Right lobe of liver (tissue), 6 donors: ENCODE results near the gene KCNIP3. TPM values are rescaled to one million over a fixed set of nuclear protein-coding genes. Genes with fewer than 3 reads are reported as not detected.

Experiments used
- ATAC-seq, 4 donors: fragments of 200-7000 bp; cut with Tn5 transposase; one replicate each; pipeline ENCODE4 v1.9.1; 2020; ENCODE audit warnings: mild to moderate bottlenecking in 4 of 4, moderate library complexity in 4 of 4
- DNase-seq, 3 donors: peaks; one replicate each; pipeline ENCODE4 v3.0.0-alpha.2; 2020
- H3K27ac ChIP-seq, 3 donors: fragments of 200-600 bp; one replicate each; pipeline ENCODE4 v1.8.0; 2022
- H3K27me3 ChIP-seq, 2 donors: fragments of 200-600 bp; one replicate each; pipeline ENCODE4 v1.8.0; 2022
- H3K36me3 ChIP-seq, 4 donors: fragments of 200-600 bp; sonication (generic) in 1 of 4; one replicate each; pipeline versions ENCODE4 v1.5.1 to v1.8.0; 2017 to 2022; ENCODE audit warnings: control low read depth in 1 of 4
- H3K4me1 ChIP-seq, 4 donors: fragments of 200-600 bp; sonication (generic) in 1 of 4; one replicate each; pipeline versions ENCODE4 v1.5.1 to v1.8.0; 2017 to 2022; ENCODE audit warnings: control low read depth in 1 of 4
- H3K4me3 ChIP-seq, 3 donors: fragments of 200-600 bp; one replicate each; pipeline ENCODE4 v1.8.0; 2022
- H3K9me3 ChIP-seq, 4 donors: fragments of 200-600 bp; sonication (generic) in 1 of 4; one replicate each; pipeline versions ENCODE4 v1.5.1 to v1.8.0; 2017 to 2022; ENCODE audit warnings: control low read depth in 1 of 4
- CTCF ChIP-seq, 4 donors: fragments of 200-600 bp in 3 of 4; fragments of 450-650 bp in 1 of 4; IDR thresholded peaks; one replicate each; pipeline versions ENCODE4 v1.5.1 to v1.8.0; 2016 to 2022; ENCODE audit warnings: antibody characterized with exemption in 4 of 4, mild to moderate bottlenecking in 2 of 4
- POLR2A ChIP-seq: fragments of 450-650 bp; IDR thresholded peaks from one replicate; pipeline ENCODE4 v1.6.1; 2017; ENCODE audit warnings: antibody characterized with exemption, mild to moderate bottlenecking
- WGBS: methylation state at CpG from one replicate; pipeline ENCODE4 v1.1.6; 2018; ENCODE audit warnings: low coverage, low lambda C conversion rate; ENCODE audit not compliant: insufficient coverage; ENCODE audit errors: missing lambda C conversion rate; 5-methylcytosine and 5-hydroxymethylcytosine counted together
- intact Hi-C, 2 donors: fragments of 100-400 bp; cut with DNase I; formaldehyde crosslinking; loops; one replicate each; pipeline versions ENCODE4 v1.11.2 to v1.14.1; 2022
- total RNA-seq, 6 experiments: library from RNA; depleted of rRNA in 2 of 6; stranded (reverse); fragments of >200 nt in 2 of 6; fragmentation: NEBNext Ultra II Directional in 3 of 6; extraction: Animal tissue kit (Norgen Biotek cat#: 25700) in 3 of 6; gene quantifications; one replicate each; pipeline versions ENCODE4 v1.1.0 to v1.2.4, GENCODE V29; 2016 to 2023
- donor health status: DM: no; HTN: yes; CAD: no.
- donor health status: DM: no; HTN: no; CAD: no.
- donor health status: DM: no; HTN: no; CAD: no.
- donor health status: DM: no; HTN: yes; CAD: no.
- donor health status: DM: no; HTN: yes; CAD: no.

The KCNIP3 gene
- total RNA-seq, 6 experiments from 2014 or later: 0.46 to 3.3 (median 1.2) TPM

DNA sequence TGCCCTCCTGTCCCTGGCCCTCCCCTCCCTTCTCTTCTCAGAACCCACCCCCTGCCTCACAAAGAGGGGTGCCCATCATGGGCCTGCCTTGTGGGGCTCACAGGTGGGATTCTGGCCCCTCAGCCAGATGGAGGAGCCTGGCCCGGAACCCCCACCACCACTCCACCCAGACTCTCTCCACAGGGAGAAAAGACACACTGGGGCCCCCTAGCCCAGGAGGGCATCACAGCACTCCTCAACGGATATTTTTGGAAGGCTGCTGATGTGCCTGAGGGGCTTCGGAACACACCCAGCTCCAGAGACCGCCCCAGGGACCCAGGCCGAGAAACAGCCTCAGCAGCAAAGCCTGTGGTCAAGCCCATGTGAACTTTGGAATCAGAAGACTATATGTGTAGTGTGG is 9.9 kb downstream of the KCNIP3 start:
- Histone ChIP-seq H3K9me3 (no peaks in the 10 kb centered on the region), H3K27me3 (no peaks in the 10 kb centered on the region), H3K4me1 (peaks cover 0 to 18% (median 8%) of the 10 kb centered on the region in 4 donors), H3K4me3 (no peak overlapping the region), H3K27ac (no peak overlapping the region), H3K36me3 (no peaks in the 10 kb centered on the region)
- ATAC-seq: no peak
- no peak for TF ChIP-seq CTCF (IDR thresholded peaks at IDR 0.05)
- TF ChIP-seq POLR2A: no peak
- intact Hi-C loops: no loop called here
- WGBS: no CpG with 5 or more reads among the region's 5 CpGs
- no peak for DNase-seq

- Histone ChIP-seq H3K4me3 (no peak overlapping the region), H3K4me1 (peaks cover 0 to 18% (median 8%) of the 10 kb centered on the region in 4 donors), H3K9me3 (no peaks in the 10 kb centered on the region), H3K27ac (no peak overlapping the region), H3K36me3 (no peaks in the 10 kb centered on the region), H3K27me3 (no peaks in the 10 kb centered on the region)
- TF ChIP-seq POLR2A: no peak
- no peak for TF ChIP-seq CTCF (IDR thresholded peaks at IDR 0.05)
- WGBS: 64% methylated on average over 5 of the region's 8 CpGs
- no peak for DNase-seq
- ATAC-seq: no peak
- intact Hi-C loops: no loop called here
These were observed 10.7 kb downstream of the KCNIP3 start for GRCh38 chr2:95307878-95308277.

DNA sequence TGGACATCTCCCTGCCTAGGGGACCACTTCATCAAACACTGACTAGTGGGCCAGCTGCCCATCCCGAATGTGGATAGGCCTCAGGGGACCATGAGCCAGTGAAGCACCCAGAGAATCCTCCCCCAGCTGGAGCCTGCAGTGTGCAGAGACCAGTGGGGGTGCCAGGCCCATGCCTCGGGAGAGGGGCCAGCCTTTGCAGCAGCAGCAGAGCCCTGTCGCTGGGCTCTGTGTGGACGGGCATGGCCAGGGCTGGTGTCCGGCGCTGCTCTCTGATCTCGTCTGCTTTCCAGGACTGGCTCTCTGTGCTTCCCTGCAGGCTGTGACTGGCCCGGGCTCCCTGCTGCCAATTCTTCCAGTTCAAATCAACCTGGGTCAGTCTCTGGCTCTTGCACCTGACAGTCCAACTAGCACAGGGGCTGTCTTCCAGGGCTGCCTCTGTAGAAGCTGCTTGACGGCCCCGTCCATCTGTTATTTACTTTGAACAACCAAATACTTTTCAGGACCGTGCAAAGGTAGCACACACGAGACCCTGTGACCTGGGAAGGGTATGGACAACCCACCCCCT is 11.4 kb downstream of the KCNIP3 start:
- Histone ChIP-seq H3K27me3 (no peaks in the 10 kb centered on the region), H3K4me3 (no peak overlapping the region), H3K9me3 (no peaks in the 10 kb centered on the region), H3K27ac (no peak overlapping the region), H3K4me1 (peaks cover 0 to 18% (median 8%) of the 10 kb centered on the region in 4 donors), H3K36me3 (no peaks in the 10 kb centered on the region)
- WGBS: 71% methylated on average over 4 of the region's 12 CpGs
- ATAC-seq (no peak), DNase-seq (no peak)
- intact Hi-C loops: no loop called here
- TF ChIP-seq POLR2A (no peak), CTCF (IDR thresholded peaks at IDR 0.05) (no peak)

GRCh38 chr2:95309599-95309998 is 12.5 kb downstream of the KCNIP3 start:
- no peak for TF ChIP-seq CTCF (IDR thresholded peaks at IDR 0.05)
- no peak for TF ChIP-seq POLR2A
- no peak for DNase-seq
- no peaks in the 10 kb centered on the region for H3K27me3 ChIP-seq
- no peaks in the 10 kb centered on the region for H3K36me3 ChIP-seq
- no peak for ATAC-seq
- no peak overlapping the region for H3K4me3 ChIP-seq
- intact Hi-C loops: no loop called here
- no peaks in the 10 kb centered on the region for H3K9me3 ChIP-seq
- WGBS: 90% methylated on average over 8 of the region's 8 CpGs
- no peak overlapping the region for H3K27ac ChIP-seq
- H3K4me1 ChIP-seq: peaks cover 0 to 13% (median 5%) of the 10 kb centered on the region in 4 donors
